ENCODE measurements around the gene ADM2.

DNA sequence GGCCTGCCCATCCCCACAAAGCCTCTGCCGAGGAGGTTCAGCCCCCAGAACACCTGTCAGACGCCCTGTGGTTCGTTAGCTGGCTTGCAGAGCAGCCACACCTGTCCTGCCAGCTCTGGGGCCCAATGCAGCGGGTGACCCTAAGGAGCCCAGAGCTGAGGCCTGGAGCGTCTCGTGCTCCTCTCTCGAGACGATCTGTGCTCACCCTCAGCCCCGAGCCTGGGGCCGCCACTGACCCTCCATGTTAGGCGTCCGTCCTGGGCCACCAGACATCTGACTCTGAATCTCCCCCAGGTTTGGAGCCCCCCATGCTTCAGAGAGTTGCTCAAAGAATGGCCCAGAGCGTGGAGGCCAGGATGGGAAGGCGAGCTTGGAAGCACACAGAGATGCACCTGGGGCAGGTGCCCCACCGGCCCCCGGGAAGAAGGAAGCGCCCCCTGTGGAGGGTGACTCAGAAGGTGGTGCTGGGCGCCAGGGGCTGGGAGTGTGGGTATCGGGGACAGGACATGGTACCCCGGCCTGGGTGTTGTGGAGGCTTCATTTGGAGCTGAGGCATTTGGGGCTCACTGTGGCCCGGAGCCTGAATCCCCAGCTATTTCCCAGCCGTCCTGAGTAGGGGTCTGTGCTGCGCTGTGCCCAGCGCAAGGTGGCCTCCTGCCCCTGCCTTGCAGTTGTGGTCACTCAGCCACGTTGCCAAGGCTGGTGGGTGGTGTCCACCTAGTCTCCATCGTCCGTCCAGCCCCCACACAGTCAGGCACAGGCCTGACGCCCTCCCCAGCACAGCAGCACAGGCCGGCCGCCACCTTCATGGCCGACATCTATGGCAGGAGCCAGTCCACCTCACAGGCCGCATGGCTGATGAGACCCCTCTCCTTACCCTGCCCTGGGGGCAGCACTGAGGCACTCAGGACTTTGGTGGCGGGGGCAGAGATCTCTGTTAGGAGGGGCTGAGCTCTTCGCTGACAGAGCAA is 42.8 kb upstream of the ADM2 start:
- TF ChIP-seq, protein P1, sequence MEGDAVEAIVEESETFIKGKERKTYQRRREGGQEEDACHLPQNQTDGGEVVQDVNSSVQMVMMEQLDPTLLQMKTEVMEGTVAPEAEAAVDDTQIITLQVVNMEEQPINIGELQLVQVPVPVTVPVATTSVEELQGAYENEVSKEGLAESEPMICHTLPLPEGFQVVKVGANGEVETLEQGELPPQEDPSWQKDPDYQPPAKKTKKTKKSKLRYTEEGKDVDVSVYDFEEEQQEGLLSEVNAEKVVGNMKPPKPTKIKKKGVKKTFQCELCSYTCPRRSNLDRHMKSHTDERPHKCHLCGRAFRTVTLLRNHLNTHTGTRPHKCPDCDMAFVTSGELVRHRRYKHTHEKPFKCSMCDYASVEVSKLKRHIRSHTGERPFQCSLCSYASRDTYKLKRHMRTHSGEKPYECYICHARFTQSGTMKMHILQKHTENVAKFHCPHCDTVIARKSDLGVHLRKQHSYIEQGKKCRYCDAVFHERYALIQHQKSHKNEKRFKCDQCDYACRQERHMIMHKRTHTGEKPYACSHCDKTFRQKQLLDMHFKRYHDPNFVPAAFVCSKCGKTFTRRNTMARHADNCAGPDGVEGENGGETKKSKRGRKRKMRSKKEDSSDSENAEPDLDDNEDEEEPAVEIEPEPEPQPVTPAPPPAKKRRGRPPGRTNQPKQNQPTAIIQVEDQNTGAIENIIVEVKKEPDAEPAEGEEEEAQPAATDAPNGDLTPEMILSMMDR (IDR thresholded peaks at IDR 0.05; ENCODE audit: low read depth, low read length), result no peak
- TF ChIP-seq EZH2phosphoT487 (IDR thresholded peaks at IDR 0.05; ENCODE audit: low read depth), result no peak

All from OCI-LY3 (cell line).